Neural progenitor cell (in vitro differentiated cells): ENCODE data around the gene CRTC1. TPM values are rescaled to one million over a fixed set of nuclear protein-coding genes. Genes with fewer than 3 reads are reported as not detected.

Source experiments
- DNase-seq: peaks from one replicate; pipeline ENCODE4 v3.0.0-alpha.2; 2016; ENCODE audit warnings: low spot score
- H2AFZ ChIP-seq: fragments of 200-600 bp; sonication (generic); replicated peaks from 2 replicates; pipeline ENCODE4 v1.6.1; 2016; ENCODE audit warnings: antibody characterized with exemption
- H3F3A ChIP-seq: fragments of 200-600 bp; sonication (generic); 2 replicates; pipeline ENCODE4 v1.6.1; 2016; ENCODE audit warnings: antibody characterized with exemption, low read depth
- H3K27ac ChIP-seq: fragments of 200-600 bp; sonication (generic); 2 replicates; pipeline ENCODE4 v1.5.1; 2016; ENCODE audit warnings: mild to moderate bottlenecking
- H3K27me3 ChIP-seq: fragments of 200-600 bp; sonication (generic); 2 replicates; pipeline ENCODE4 v1.6.1; 2016; ENCODE audit warnings: mild to moderate bottlenecking, moderate library complexity
- H3K36me3 ChIP-seq: fragments of 200-600 bp; sonication (generic); 2 replicates; pipeline ENCODE4 v1.5.1; 2016
- H3K4me1 ChIP-seq: fragments of 200-600 bp; sonication (generic); 2 replicates; pipeline ENCODE4 v1.6.1; 2016; ENCODE audit warnings: mixed run types
- H3K4me2 ChIP-seq: fragments of 200-600 bp; sonication (generic); 2 replicates; pipeline ENCODE4 v1.6.1; 2016
- H3K4me3 ChIP-seq: fragments of 200-600 bp; sonication (generic); 2 replicates; pipeline ENCODE4 v1.5.1; 2016
- H3K79me2 ChIP-seq: fragments of 200-600 bp; sonication (generic); 2 replicates; pipeline ENCODE4 v1.6.1; 2016; ENCODE audit warnings: low read depth
- H3K9ac ChIP-seq: fragments of 200-600 bp; sonication (generic); 2 replicates; pipeline ENCODE4 v1.6.1; 2016
- H3K9me3 ChIP-seq: fragments of 200-600 bp; sonication (generic); 2 replicates; pipeline ENCODE4 v1.5.1; 2016; ENCODE audit warnings: low read depth
- H4K20me1 ChIP-seq: fragments of 200-600 bp; sonication (generic); 2 replicates; pipeline ENCODE4 v1.6.1; 2016; ENCODE audit warnings: low read depth
- H3K27ac Mint-ChIP-seq: 3 replicates; pipeline ENCODE4 v1.8.0; 2021; ENCODE audit warnings: mixed read lengths
- H3K27me3 Mint-ChIP-seq: 2 replicates; pipeline ENCODE4 v1.8.0; 2022; ENCODE audit warnings: low read depth, mild to moderate bottlenecking, inconsistent platforms, moderate library complexity, mixed read lengths; ENCODE audit not compliant: insufficient read depth
- H3K36me3 Mint-ChIP-seq: 3 replicates; pipeline ENCODE4 v1.8.0; 2021; ENCODE audit warnings: mixed read lengths
- H3K4me1 Mint-ChIP-seq: 3 replicates; pipeline ENCODE4 v1.8.0; 2021; ENCODE audit warnings: mixed read lengths
- H3K4me3 Mint-ChIP-seq: 3 replicates; pipeline ENCODE4 v1.8.0; 2021; ENCODE audit warnings: mild to moderate bottlenecking, moderate library complexity, mixed read lengths
- H3K9me3 Mint-ChIP-seq: 3 replicates; pipeline ENCODE4 v1.8.0; 2020; ENCODE audit warnings: mixed read lengths
- CTCF ChIP-seq: fragments of 200-600 bp; sonication (generic); IDR thresholded peaks from 2 replicates; pipeline ENCODE4 v1.5.1; 2017; ENCODE audit warnings: antibody characterized with exemption, mild to moderate bottlenecking
- EZH2 ChIP-seq: fragments of 200-600 bp; sonication (generic); IDR thresholded peaks from 2 replicates; pipeline ENCODE4 v1.6.1; 2017; ENCODE audit warnings: antibody characterized with exemption, mild to moderate bottlenecking, moderate library complexity
- EZH2phosphoT487 ChIP-seq: fragments of 200-600 bp; sonication (generic); IDR thresholded peaks from 2 replicates; pipeline ENCODE4 v1.6.1; 2017; ENCODE audit warnings: antibody characterized with exemption
- total RNA-seq: library from RNA; depleted of rRNA; stranded (reverse); fragments of >200 nt; gene quantifications from 2 replicates; pipeline ENCODE4 v1.2.3, GENCODE V29; 2015; ENCODE audit warnings: low replicate concordance

Gene CRTC1
- total RNA-seq, 1 donor from 2014 or later, result 2.4 TPM

GRCh38 chr19:18696023-18696422 lies 12.5 kb downstream of the CRTC1 start:
- TF ChIP-seq EZH2phosphoT487, result no peak
- no peak for TF ChIP-seq CTCF
- no peak for TF ChIP-seq EZH2
- no peak for DNase-seq
- Mint-ChIP-seq H3K4me1 (peaks cover 20% of the 10 kb centered on the region), H3K27ac (no peak overlapping the region), H3K9me3 (no peaks in the 10 kb centered on the region), H3K4me3 (no peak overlapping the region), H3K27me3 (peaks cover 7% of the 10 kb centered on the region), H3K36me3 (no peaks in the 10 kb centered on the region)
- Histone ChIP-seq H3K4me3 (no peak overlapping the region), H3K27ac (no peak overlapping the region), H3K9ac (no peak overlapping the region), H3K36me3 (no peaks in the 10 kb centered on the region), H4K20me1 (peaks cover 65% of the 10 kb centered on the region), H3K27me3 (no peaks in the 10 kb centered on the region), H3K4me1 (peaks cover 18% of the 10 kb centered on the region), H3K4me2 (no peak overlapping the region), H3K9me3 (no peaks in the 10 kb centered on the region), H3K79me2 (peaks cover 30% of the 10 kb centered on the region), H3F3A (peaks cover 34% of the 10 kb centered on the region), H2AFZ (no peak overlapping the region)

- Mint-ChIP-seq H3K4me3 (no peak overlapping the region), H3K4me1 (peaks cover 24% of the 10 kb centered on the region), H3K27me3 (peaks cover 7% of the 10 kb centered on the region), H3K27ac (no peak overlapping the region), H3K9me3 (no peaks in the 10 kb centered on the region), H3K36me3 (no peaks in the 10 kb centered on the region)
- TF ChIP-seq CTCF (no peak), EZH2phosphoT487 (no peak), EZH2 (no peak)
- no peak overlapping the region for H3K27ac ChIP-seq
- no peak for DNase-seq
- H3F3A ChIP-seq, result peaks cover 48% of the 10 kb centered on the region
- H3K9ac ChIP-seq, result no peak overlapping the region
- H3K27me3 ChIP-seq, result no peaks in the 10 kb centered on the region
- H2AFZ ChIP-seq, result no peak overlapping the region
- peaks cover 28% of the 10 kb centered on the region for H3K4me1 ChIP-seq
- peaks cover 81% of the 10 kb centered on the region for H4K20me1 ChIP-seq
- H3K36me3 ChIP-seq, result no peaks in the 10 kb centered on the region
- H3K9me3 ChIP-seq, result no peaks in the 10 kb centered on the region
- H3K79me2 ChIP-seq, result peaks cover 30% of the 10 kb centered on the region
- no peak overlapping the region for H3K4me2 ChIP-seq
- no peak overlapping the region for H3K4me3 ChIP-seq
Observed at GRCh38 chr19:18697680-18698079, 14.2 kb downstream of the CRTC1 start.

GRCh38 chr19:18698321-18699167 lies 15.1 kb downstream of the CRTC1 start:
- H3K36me3 Mint-ChIP-seq, result no peaks in the 10 kb centered on the region
- peaks cover 48% of the 10 kb centered on the region for H3F3A ChIP-seq
- TF ChIP-seq CTCF (no peak), EZH2phosphoT487 (no peak), EZH2 (no peak)

More at GRCh38 chr19:18698321-18699167, 15.1 kb downstream of the CRTC1 start:
- Histone ChIP-seq H3K4me3 (no peak overlapping the region), H2AFZ (no peak overlapping the region), H3K27me3 (no peaks in the 10 kb centered on the region), H3K4me1 (peaks cover 28% of the 10 kb centered on the region), H3K9ac (no peak overlapping the region), H3K4me2 (no peak overlapping the region), H3K27ac (no peak overlapping the region), H3K36me3 (no peaks in the 10 kb centered on the region), H3K79me2 (peaks cover 34% of the 10 kb centered on the region), H3K9me3 (no peaks in the 10 kb centered on the region), H4K20me1 (peaks cover 89% of the 10 kb centered on the region)
- Mint-ChIP-seq H3K27ac (no peak overlapping the region), H3K4me1 (peaks cover 24% of the 10 kb centered on the region), H3K27me3 (peaks cover 7% of the 10 kb centered on the region), H3K9me3 (no peaks in the 10 kb centered on the region), H3K4me3 (no peak overlapping the region)
- DNase-seq, result peak; percentile 19
